ENCODE data around the gene PFN1.

DNA sequence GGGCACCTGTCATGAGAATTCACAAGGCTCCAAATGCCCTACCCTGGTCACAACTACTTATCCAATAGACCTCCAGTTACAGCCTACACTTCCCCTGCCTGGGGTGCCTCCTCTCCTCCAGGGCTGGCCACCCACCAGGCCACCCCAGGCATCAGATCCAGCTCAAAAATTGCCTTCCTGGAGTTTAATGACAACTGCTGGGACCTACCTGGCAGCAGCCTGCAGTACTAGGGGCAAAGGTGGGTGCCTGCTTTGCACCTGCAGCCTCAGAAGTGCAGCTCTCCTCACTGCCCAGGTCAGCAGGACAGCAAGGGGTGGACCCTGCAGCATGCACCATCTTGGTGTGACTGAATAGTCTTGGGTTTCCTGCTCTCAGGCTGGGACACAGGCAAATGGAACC is 12.7 kb downstream of the PFN1 start:
- no peak for TF ChIP-seq EZH2 (IDR thresholded peaks at IDR 0.05; ENCODE audit: insufficient read depth, poor library complexity, severe bottlenecking)
- no peak for TF ChIP-seq EZH2phosphoT487 (IDR thresholded peaks at IDR 0.05; ENCODE audit: insufficient read depth, low read depth)
